Suprapubic skin (tissue), 4 donors: Measurements from ENCODE around the gene ADGRE1.

Experiments
- EP300 ChIP-seq: sonication (generic); formaldehyde crosslinking; IDR thresholded peaks from one replicate; pipeline ENCODE4 v1.6.1; 2017; ENCODE audit warnings: antibody characterized with exemption
- POLR2A ChIP-seq, 2 donors: fragments of 450-650 bp; IDR thresholded peaks; one replicate each; pipeline ENCODE4 v1.6.1; 2017; ENCODE audit warnings: antibody characterized with exemption in 2 of 2, mild to moderate bottlenecking in 2 of 2, moderate library complexity in 2 of 2
- POLR2AphosphoS5 ChIP-seq, 3 donors: sonication (generic); formaldehyde crosslinking; IDR thresholded peaks; one replicate each; pipeline ENCODE4 v1.6.1; 2017; ENCODE audit warnings: antibody characterized with exemption in 3 of 3
- TF ChIP-seq, protein P1 (sequence below), 2 donors: fragments of 200-600 bp in 1 of 2; fragments of 450-650 bp in 1 of 2; sonication (generic) in 1 of 2; IDR thresholded peaks; one replicate each; pipeline ENCODE4 v1.5.1; 2016 to 2019; ENCODE audit warnings: antibody characterized with exemption in 2 of 2, mild to moderate bottlenecking in 1 of 2, moderate library complexity in 1 of 2

DNA sequence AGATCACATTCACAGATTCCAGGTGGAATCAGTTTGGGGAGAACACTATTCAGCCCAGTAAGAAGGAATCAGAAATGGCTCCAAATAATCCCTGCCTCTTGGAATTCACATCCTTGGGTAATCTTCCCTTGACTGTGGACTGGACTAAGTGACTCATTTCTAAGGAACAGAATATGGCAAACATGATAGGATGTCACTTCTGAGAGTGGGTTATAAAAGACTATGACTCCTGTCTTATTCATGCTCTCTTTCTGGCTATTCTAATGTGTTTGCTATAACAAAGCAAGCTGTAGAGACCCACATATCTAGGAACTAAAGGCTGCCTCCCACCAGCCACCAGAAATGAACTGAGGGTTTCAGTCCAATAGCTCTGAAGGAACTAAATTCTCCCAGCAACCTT lies 96.1 kb downstream of the ADGRE1 start:
- TF ChIP-seq POLR2AphosphoS5 (IDR thresholded peaks at IDR 0.05): no peak
- TF ChIP-seq, protein P1, sequence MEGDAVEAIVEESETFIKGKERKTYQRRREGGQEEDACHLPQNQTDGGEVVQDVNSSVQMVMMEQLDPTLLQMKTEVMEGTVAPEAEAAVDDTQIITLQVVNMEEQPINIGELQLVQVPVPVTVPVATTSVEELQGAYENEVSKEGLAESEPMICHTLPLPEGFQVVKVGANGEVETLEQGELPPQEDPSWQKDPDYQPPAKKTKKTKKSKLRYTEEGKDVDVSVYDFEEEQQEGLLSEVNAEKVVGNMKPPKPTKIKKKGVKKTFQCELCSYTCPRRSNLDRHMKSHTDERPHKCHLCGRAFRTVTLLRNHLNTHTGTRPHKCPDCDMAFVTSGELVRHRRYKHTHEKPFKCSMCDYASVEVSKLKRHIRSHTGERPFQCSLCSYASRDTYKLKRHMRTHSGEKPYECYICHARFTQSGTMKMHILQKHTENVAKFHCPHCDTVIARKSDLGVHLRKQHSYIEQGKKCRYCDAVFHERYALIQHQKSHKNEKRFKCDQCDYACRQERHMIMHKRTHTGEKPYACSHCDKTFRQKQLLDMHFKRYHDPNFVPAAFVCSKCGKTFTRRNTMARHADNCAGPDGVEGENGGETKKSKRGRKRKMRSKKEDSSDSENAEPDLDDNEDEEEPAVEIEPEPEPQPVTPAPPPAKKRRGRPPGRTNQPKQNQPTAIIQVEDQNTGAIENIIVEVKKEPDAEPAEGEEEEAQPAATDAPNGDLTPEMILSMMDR (IDR thresholded peaks at IDR 0.05): no peak
- no peak for TF ChIP-seq POLR2A (IDR thresholded peaks at IDR 0.05)
- no peak for TF ChIP-seq EP300
